Brain microvascular endothelial cell (primary cell): ENCODE measurements around the gene LYPD6B.
"Not testable (repeated sequence)": the region's sequence is repeated elsewhere in the genome, so short reads cannot be mapped to it uniquely, and the experiment has no call there.

Source experiments
- DNase-seq: peaks from one replicate; pipeline ENCODE4 v3.0.0-alpha.2; 2020
- H3K27ac ChIP-seq: fragments of 250-450 bp; sonication (Bioruptor Pico); 2 replicates; pipeline ENCODE4 v1.5.1; 2020; ENCODE audit warnings: mild to moderate bottlenecking, moderate library complexity
- H3K27me3 ChIP-seq: fragments of 250-450 bp; sonication (Bioruptor Pico); replicated peaks from 2 replicates; pipeline ENCODE4 v1.5.1; 2020; ENCODE audit warnings: mild to moderate bottlenecking
- H3K36me3 ChIP-seq: fragments of 250-450 bp; sonication (Bioruptor Pico); replicated peaks from 2 replicates; pipeline ENCODE4 v1.5.1; 2020; ENCODE audit warnings: mild to moderate bottlenecking
- H3K4me3 ChIP-seq: 2 replicates; pipeline ENCODE4 v1.5.1; 2011; ENCODE audit warnings: low read depth, mild to moderate bottlenecking, control low read depth, low read length, moderate library complexity
- in situ Hi-C: cut with HindIII; loops from 2 replicates; pipeline ENCODE4 v1.10.0; 2017; ENCODE audit warnings: low sequenced_read_pairs, low pct_ligation_motif_present
- TF ChIP-seq, protein P1 (sequence below): IDR thresholded peaks from 2 replicates; pipeline ENCODE4 v1.5.1; 2011; ENCODE audit warnings: low read depth, mild to moderate bottlenecking, moderate library complexity, low read length, control low read depth, inconsistent platforms; ENCODE audit errors: missing control alignments

LYPD6B gene

DNA sequence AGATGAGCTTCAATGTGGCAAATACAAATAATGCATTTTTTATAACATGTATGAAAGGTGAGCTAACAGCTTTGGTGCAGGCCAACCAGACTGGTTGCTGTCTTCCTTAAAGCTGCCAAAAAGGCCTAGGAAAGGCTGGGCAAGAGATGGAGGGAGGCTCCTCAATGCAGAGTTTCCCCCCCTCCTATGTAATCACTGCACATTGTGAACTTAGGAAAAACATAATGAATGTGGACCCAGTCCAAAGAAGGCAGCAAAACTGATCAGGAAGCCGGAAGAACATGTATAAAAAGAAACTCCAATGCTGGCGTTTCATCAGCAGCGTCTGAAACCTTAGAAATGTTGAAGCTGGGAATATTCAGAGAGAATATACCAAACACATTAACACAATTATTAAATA is 207.7 kb downstream of the LYPD6B start:
- in situ Hi-C loops: no loop called here
- no peak overlapping the region for H3K4me3 ChIP-seq
- H3K36me3 ChIP-seq: no peaks in the 10 kb centered on the region
- no peak for DNase-seq
- H3K27ac ChIP-seq: no peak overlapping the region
- TF ChIP-seq, protein P1, sequence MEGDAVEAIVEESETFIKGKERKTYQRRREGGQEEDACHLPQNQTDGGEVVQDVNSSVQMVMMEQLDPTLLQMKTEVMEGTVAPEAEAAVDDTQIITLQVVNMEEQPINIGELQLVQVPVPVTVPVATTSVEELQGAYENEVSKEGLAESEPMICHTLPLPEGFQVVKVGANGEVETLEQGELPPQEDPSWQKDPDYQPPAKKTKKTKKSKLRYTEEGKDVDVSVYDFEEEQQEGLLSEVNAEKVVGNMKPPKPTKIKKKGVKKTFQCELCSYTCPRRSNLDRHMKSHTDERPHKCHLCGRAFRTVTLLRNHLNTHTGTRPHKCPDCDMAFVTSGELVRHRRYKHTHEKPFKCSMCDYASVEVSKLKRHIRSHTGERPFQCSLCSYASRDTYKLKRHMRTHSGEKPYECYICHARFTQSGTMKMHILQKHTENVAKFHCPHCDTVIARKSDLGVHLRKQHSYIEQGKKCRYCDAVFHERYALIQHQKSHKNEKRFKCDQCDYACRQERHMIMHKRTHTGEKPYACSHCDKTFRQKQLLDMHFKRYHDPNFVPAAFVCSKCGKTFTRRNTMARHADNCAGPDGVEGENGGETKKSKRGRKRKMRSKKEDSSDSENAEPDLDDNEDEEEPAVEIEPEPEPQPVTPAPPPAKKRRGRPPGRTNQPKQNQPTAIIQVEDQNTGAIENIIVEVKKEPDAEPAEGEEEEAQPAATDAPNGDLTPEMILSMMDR: no peak
- H3K27me3 ChIP-seq: no peaks in the 10 kb centered on the region

DNA sequence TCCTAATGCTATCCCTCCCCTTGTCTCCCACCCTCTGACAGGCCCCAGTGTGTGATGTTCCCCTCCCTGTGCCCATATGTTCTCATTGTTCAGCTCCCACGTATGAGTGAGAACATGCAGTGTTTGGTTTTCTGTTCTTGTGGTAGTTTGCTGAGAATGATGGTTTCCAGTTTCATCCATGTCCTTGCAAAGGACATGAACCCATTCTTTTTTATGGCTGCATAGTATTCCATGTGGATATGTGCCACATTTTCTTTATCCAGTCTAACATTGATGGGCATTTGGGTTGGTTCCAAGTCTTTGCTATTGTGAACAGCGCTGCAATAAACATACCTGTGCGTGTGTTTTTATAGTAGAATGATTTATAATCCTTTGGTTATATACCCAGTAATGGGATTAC is 212.9 kb downstream of the LYPD6B start:
- in situ Hi-C loops: not testable (repeated sequence)

DNA sequence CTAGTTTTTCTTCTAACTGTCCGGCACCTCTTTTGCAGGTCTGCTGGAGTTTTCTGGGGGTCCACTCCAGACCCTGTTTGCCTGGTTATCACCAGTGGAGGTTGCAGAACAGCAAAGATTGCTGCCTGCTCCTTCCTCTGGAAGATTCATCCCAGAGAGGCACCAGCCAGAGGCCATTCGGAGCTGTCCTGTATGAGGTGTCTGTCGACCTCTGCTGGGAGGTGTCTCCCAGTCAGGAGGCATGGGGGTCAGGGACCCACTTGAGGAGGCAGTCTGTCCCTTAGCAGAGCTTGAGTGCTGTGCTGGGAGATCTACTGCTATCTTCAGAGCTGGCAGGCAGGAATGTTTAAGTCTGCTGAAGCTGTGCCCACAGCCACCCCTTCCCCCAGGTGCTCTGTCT is 218.4 kb downstream of the LYPD6B start:
- DNase-seq, H3K4me3 ChIP-seq, H3K27ac ChIP-seq, H3K36me3 ChIP-seq, H3K27me3 ChIP-seq, in situ Hi-C loops: not testable (repeated sequence)

More for the DNA sequence above, 212.9 kb downstream of the LYPD6B start:
- not testable (repeated sequence) for H3K4me3 ChIP-seq, H3K27ac ChIP-seq, H3K27me3 ChIP-seq, DNase-seq, H3K36me3 ChIP-seq

DNA sequence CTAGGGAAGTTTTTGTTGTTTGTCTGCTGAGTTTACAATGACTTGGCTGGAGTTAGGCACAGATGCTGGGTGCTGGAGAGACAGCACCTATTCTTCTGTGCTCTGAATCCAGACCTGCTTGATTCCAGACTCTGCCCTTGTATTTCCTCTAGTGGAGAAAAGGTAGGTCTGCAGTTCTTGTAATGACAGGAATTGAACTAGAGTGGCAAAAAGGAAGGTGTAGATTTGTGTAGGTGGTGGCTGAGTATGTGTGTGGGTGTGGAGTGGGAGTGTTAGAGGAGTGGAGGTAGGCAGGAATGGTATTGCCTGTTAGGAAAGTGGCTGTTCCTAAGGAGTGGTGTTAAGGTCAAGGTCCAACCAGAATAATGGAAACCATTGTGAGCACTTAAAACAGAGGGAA is 220.0 kb downstream of the LYPD6B start:
- Histone ChIP-seq H3K27ac (no peak overlapping the region), H3K27me3 (no peaks in the 10 kb centered on the region), H3K36me3 (no peaks in the 10 kb centered on the region), H3K4me3 (no peak overlapping the region)
- DNase-seq: no peak
- in situ Hi-C loops: no loop called here
- TF ChIP-seq, protein P1: no peak

DNA sequence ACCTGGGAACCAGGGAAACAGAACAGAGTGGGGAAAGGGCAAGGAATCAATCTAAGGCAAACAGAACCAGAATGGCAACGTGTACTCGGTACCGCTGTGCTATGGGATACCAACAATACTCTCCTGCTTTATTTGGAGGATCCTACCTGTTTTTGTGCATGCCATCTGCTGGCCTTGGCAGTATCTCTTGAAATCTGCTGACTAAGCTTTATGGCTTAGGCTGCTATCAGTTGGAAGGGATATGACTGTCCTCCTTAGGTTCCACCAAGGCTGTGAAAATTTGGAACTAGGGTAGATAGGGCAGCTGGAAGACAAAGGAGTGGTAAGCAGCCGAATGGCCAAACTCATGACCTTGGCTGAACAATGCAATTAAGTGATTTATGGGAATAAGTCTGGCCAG is 220.6 kb downstream of the LYPD6B start:
- no peak for DNase-seq
- Histone ChIP-seq H3K36me3 (no peaks in the 10 kb centered on the region), H3K4me3 (no peak overlapping the region), H3K27me3 (no peaks in the 10 kb centered on the region), H3K27ac (no peak overlapping the region)
- in situ Hi-C loops: no loop called here
- TF ChIP-seq, protein P1: no peak

DNA sequence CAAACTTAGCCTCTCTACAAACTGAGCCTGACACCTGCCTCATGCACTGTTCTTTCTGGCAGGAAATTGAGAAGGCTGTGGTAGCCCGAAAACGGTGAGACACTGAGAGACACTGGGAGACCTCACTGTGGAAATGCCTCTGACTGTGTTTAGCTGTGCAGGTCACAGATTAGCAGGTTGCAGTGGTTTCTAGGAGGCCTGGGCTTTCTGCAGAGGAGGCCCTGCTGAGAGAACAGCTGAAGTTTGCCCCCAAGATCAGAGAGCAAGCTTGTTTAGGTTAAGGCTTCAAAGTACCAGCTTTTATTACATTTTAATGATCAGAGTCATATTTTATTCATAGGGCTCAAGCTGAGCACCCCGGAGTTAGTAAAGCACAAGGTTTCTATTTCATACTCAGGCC is 223.2 kb downstream of the LYPD6B start:
- Histone ChIP-seq H3K27ac (no peak overlapping the region), H3K4me3 (no peak overlapping the region), H3K36me3 (no peaks in the 10 kb centered on the region), H3K27me3 (no peaks in the 10 kb centered on the region)
- TF ChIP-seq, protein P1: no peak
- DNase-seq: no peak
- in situ Hi-C loops: no loop called here
